HG03558 (cell line): Measurements from ENCODE around the gene ANKRD33B.

ENCODE experiments used
- ATAC-seq: cut with Tn5 transposase; IDR thresholded peaks from one replicate; pipeline ENCODE4 v1.9.1; 2021; ENCODE audit warnings: moderate number of reproducible peaks; ENCODE audit not compliant: unreplicated experiment; ENCODE audit errors: extremely low read depth

ANKRD33B gene

GRCh38 chr5:10686890-10687289 lies 123.0 kb downstream of the ANKRD33B start:
- no peak for ATAC-seq

- no peak for ATAC-seq
These were observed 124.8 kb downstream of the ANKRD33B start for GRCh38 chr5:10688651-10689171.

GRCh38 chr5:10689391-10690081 lies 125.7 kb downstream of the ANKRD33B start:
- ATAC-seq: no peak

- no peak for ATAC-seq
These were observed 126.9 kb downstream of the ANKRD33B start for GRCh38 chr5:10690460-10691440.

GRCh38 chr5:10691826-10692785 lies 128.2 kb downstream of the ANKRD33B start:
- ATAC-seq: no peak

- ATAC-seq: no peak
These were observed 131.3 kb downstream of the ANKRD33B start for GRCh38 chr5:10695055-10695649.

- no peak for ATAC-seq
These were observed 132.1 kb downstream of the ANKRD33B start for GRCh38 chr5:10695759-10696543.

GRCh38 chr5:10699281-10699874 lies 135.5 kb downstream of the ANKRD33B start:
- peak; percentile 30 for ATAC-seq

- ATAC-seq: peak; percentile 45
These were observed 136.1 kb downstream of the ANKRD33B start for GRCh38 chr5:10699987-10700386.

- ATAC-seq: no peak
These were observed 136.6 kb downstream of the ANKRD33B start for GRCh38 chr5:10700516-10700915.

- no peak for ATAC-seq
These were observed 137.7 kb downstream of the ANKRD33B start for GRCh38 chr5:10701567-10702039.

GRCh38 chr5:10702040-10702629 lies 138.3 kb downstream of the ANKRD33B start:
- no peak for ATAC-seq

- ATAC-seq: no peak
These were observed 139.1 kb downstream of the ANKRD33B start for GRCh38 chr5:10702911-10703491.

- no peak for ATAC-seq
These were observed 139.8 kb downstream of the ANKRD33B start for GRCh38 chr5:10703676-10704075.

GRCh38 chr5:10704949-10705621 lies 141.2 kb downstream of the ANKRD33B start:
- no peak for ATAC-seq

GRCh38 chr5:10705747-10706146 lies 141.9 kb downstream of the ANKRD33B start:
- no peak for ATAC-seq

- ATAC-seq: no peak
These were observed 142.5 kb downstream of the ANKRD33B start for GRCh38 chr5:10706326-10706725.
